ENCODE measurements around the gene TBRG4.

TBRG4 gene

GRCh38 chr7:45088821-45089340 lies 22.6 kb downstream of the TBRG4 start, which contains the start of gene NACAD:
NACAD (minus strand) TSS chr7:45088969; CDS start chr7:45088894, 75 bp downstream.
- peak within 1 kb of the TSS; percentile 86 for H3K4me2 ChIP-seq (ENCODE audit: low read length, poor library complexity, severe bottlenecking)

GRCh38 chr7:45088146-45088701 lies 23.3 kb downstream of the TBRG4 start:
- Histone ChIP-seq H4K91ac (ENCODE audit: low read length) (no peak overlapping the region), H3K4ac (ENCODE audit: low read depth in 1 of 2, low read length in 2 of 2) (no peak overlapping the region), H2BK5ac (ENCODE audit: low read depth, low read length, poor library complexity, severe bottlenecking) (no peak overlapping the region), H3K14ac (ENCODE audit: low read length in 2 of 2) (no peak overlapping the region), H3K4me3 (ENCODE audit: insufficient read depth in 1 of 2, low read depth in 1 of 2, low read length in 2 of 2) (peak overlapping the region; percentile 65 to 66), H3K4me2 (ENCODE audit: low read length, poor library complexity, severe bottlenecking) (peak overlapping the region; percentile 86), H3K9ac (ENCODE audit: low read length) (no peak overlapping the region), H3K23ac (ENCODE audit: low read length in 2 of 2) (no peak overlapping the region), H2BK120ac (ENCODE audit: low read depth, low read length) (no peak overlapping the region), H4K8ac (ENCODE audit: low read length) (peak overlapping the region; percentile 83), H3K4me1 (ENCODE audit: control insufficient read depth, insufficient read depth, low read depth, low read length) (peaks cover 20% of the 10 kb centered on the region), H2AK5ac (ENCODE audit: low read length, severe bottlenecking) (no peak overlapping the region), H3K9me3 (ENCODE audit: control insufficient read depth, low read length) (no peaks in the 10 kb centered on the region), H3K79me1 (replicated peaks; ENCODE audit: low read length, poor library complexity, severe bottlenecking) (peaks cover 8% of the 10 kb centered on the region), H2BK15ac (ENCODE audit: low read depth, poor library complexity, severe bottlenecking) (no peak overlapping the region), H3K27ac (ENCODE audit: low read length, poor library complexity, severe bottlenecking) (no peak overlapping the region), H2BK12ac (ENCODE audit: low read length in 2 of 2) (no peak overlapping the region), H3K27me3 (ENCODE audit: control insufficient read depth in 1 of 2, insufficient read depth in 1 of 2, low read length in 2 of 2) (peaks cover 0 to 10% of the 10 kb centered on the region in 2 experiments), H2AFZ (ENCODE audit: low read depth, low read length) (peak overlapping the region; percentile 59), H3K36me3 (ENCODE audit: control insufficient read depth in 1 of 2, insufficient read depth in 2 of 2, low read depth in 1 of 2, low read length in 2 of 2) (peaks cover 0 to 19% of the 10 kb centered on the region in 2 experiments), H3K18ac (ENCODE audit: low read depth in 1 of 2, low read length in 2 of 2) (no peak overlapping the region)
- no peak for DNase-seq
- 46% methylated on average over 19 of the region's 29 CpGs for WGBS

More at GRCh38 chr7:45088821-45089340, 22.6 kb downstream of the TBRG4 start, which contains the start of gene NACAD:
- H4K8ac ChIP-seq (ENCODE audit: low read length) = peak within 1 kb of the TSS; percentile 83
- no peak within 1 kb of the TSS for H3K27ac ChIP-seq (ENCODE audit: low read length, poor library complexity, severe bottlenecking)
- no peaks in the 10 kb centered on the region for H3K9me3 ChIP-seq (ENCODE audit: control insufficient read depth, low read length)
- peak within 1 kb of the TSS; percentile 66 to 75 for H3K4me3 ChIP-seq (ENCODE audit: insufficient read depth in 1 of 2, low read depth in 1 of 2, low read length in 2 of 2)
- H2BK15ac ChIP-seq (ENCODE audit: low read depth, poor library complexity, severe bottlenecking) = no peak within 1 kb of the TSS
- peak within 1 kb of the TSS; percentile 29 to 60 for H3K18ac ChIP-seq (ENCODE audit: low read depth in 1 of 2, low read length in 2 of 2)
- H4K91ac ChIP-seq (ENCODE audit: low read length) = no peak within 1 kb of the TSS
- no peak within 1 kb of the TSS for H2BK12ac ChIP-seq (ENCODE audit: low read length in 2 of 2)
- H3K27me3 ChIP-seq (ENCODE audit: control insufficient read depth in 1 of 2, insufficient read depth in 1 of 2, low read length in 2 of 2) = peaks cover 0 to 10% of the 10 kb centered on the region in 2 experiments
- H3K9ac ChIP-seq (ENCODE audit: low read length) = peak within 1 kb of the TSS; percentile 59
- H3K23ac ChIP-seq (ENCODE audit: low read length in 2 of 2) = peak within 1 kb of the TSS in 1 of 2 experiments; percentile 40
- peaks cover 0 to 19% of the 10 kb centered on the region in 2 experiments for H3K36me3 ChIP-seq (ENCODE audit: control insufficient read depth in 1 of 2, insufficient read depth in 2 of 2, low read depth in 1 of 2, low read length in 2 of 2)
- H2AK5ac ChIP-seq (ENCODE audit: low read length, severe bottlenecking) = no peak within 1 kb of the TSS
- H3K14ac ChIP-seq (ENCODE audit: low read length in 2 of 2) = peak within 1 kb of the TSS in 1 of 2 experiments; percentile 30
- H2AFZ ChIP-seq (ENCODE audit: low read depth, low read length) = peak within 1 kb of the TSS; percentile 60
- H3K4me1 ChIP-seq (ENCODE audit: control insufficient read depth, insufficient read depth, low read depth, low read length) = peaks cover 20% of the 10 kb centered on the region
- DNase-seq = no peak
- no peak within 1 kb of the TSS for H2BK5ac ChIP-seq (ENCODE audit: low read depth, low read length, poor library complexity, severe bottlenecking)
- H3K4ac ChIP-seq (ENCODE audit: low read depth in 1 of 2, low read length in 2 of 2) = peak within 1 kb of the TSS in 1 of 2 experiments; percentile 7
- H2BK120ac ChIP-seq (ENCODE audit: low read depth, low read length) = no peak within 1 kb of the TSS
- under 1% methylated on average over 32 of the region's 50 CpGs for WGBS
- H3K79me1 ChIP-seq (replicated peaks; ENCODE audit: low read length, poor library complexity, severe bottlenecking) = peaks cover 8% of the 10 kb centered on the region

- Histone ChIP-seq H3K4me1 (ENCODE audit: control insufficient read depth, insufficient read depth, low read depth, low read length) (peaks cover 23% of the 10 kb centered on the region), H2BK12ac (ENCODE audit: low read length in 2 of 2) (peak overlapping the region in 1 of 2 experiments; percentile 13), H3K79me1 (replicated peaks; ENCODE audit: low read length, poor library complexity, severe bottlenecking) (peaks cover 8% of the 10 kb centered on the region), H3K23ac (ENCODE audit: low read length in 2 of 2) (no peak overlapping the region), H3K4me3 (ENCODE audit: insufficient read depth in 1 of 2, low read depth in 1 of 2, low read length in 2 of 2) (peak overlapping the region; percentile 24 to 65), H4K91ac (ENCODE audit: low read length) (no peak overlapping the region), H3K27me3 (ENCODE audit: control insufficient read depth in 1 of 2, insufficient read depth in 1 of 2, low read length in 2 of 2) (peaks cover 0 to 10% of the 10 kb centered on the region in 2 experiments), H3K14ac (ENCODE audit: low read length in 2 of 2) (no peak overlapping the region), H3K9me3 (ENCODE audit: control insufficient read depth, low read length) (no peaks in the 10 kb centered on the region), H3K27ac (ENCODE audit: low read length, poor library complexity, severe bottlenecking) (no peak overlapping the region), H3K4ac (ENCODE audit: low read depth in 1 of 2, low read length in 2 of 2) (no peak overlapping the region), H2AK5ac (ENCODE audit: low read length, severe bottlenecking) (no peak overlapping the region), H3K18ac (ENCODE audit: low read depth in 1 of 2, low read length in 2 of 2) (no peak overlapping the region), H2AFZ (ENCODE audit: low read depth, low read length) (no peak overlapping the region), H2BK15ac (ENCODE audit: low read depth, poor library complexity, severe bottlenecking) (no peak overlapping the region), H2BK120ac (ENCODE audit: low read depth, low read length) (no peak overlapping the region), H3K4me2 (ENCODE audit: low read length, poor library complexity, severe bottlenecking) (peak overlapping the region; percentile 34), H2BK5ac (ENCODE audit: low read depth, low read length, poor library complexity, severe bottlenecking) (no peak overlapping the region), H4K8ac (ENCODE audit: low read length) (no peak overlapping the region), H3K36me3 (ENCODE audit: control insufficient read depth in 1 of 2, insufficient read depth in 2 of 2, low read depth in 1 of 2, low read length in 2 of 2) (peaks cover 0 to 25% of the 10 kb centered on the region in 2 experiments), H3K9ac (ENCODE audit: low read length) (no peak overlapping the region)
- WGBS = 94% methylated on average over 6 of the region's 6 CpGs
- no peak for DNase-seq
Observed at GRCh38 chr7:45087301-45088145, 24.0 kb downstream of the TBRG4 start.
